PC-9 (cell line): ENCODE data around the gene PDLIM7. TPM values are rescaled to one million over a fixed set of nuclear protein-coding genes. Genes with fewer than 3 reads are reported as not detected.

Source experiments
- BruUV-seq: library from RNA; stranded (reverse); fragments of 400-500 nt; replicated peaks from 2 replicates; lab custom pipeline; 2021; lab: Mats Ljungman, UMichigan
- CTCF ChIA-PET: fragments of 300-600 bp; sonication (Branson Sonifier 250); formaldehyde crosslinking; loops from one replicate; lab custom pipeline; 2022; ENCODE audit warnings: antibody characterized with exemption; lab: Charles Lee
- POLR2A ChIA-PET: fragments of 300-600 bp; sonication (Branson Sonifier 250); formaldehyde crosslinking; loops from one replicate; lab custom pipeline; 2022; ENCODE audit warnings: antibody characterized with exemption; ENCODE audit not compliant: unreplicated experiment; lab: Charles Lee
- DNase-seq, 2 experiments: peaks; one replicate each; pipeline versions ENCODE4 v3.0.0 to v3.0.0-alpha.2; 2015 to 2022; ENCODE audit warnings: mixed read lengths in 1 of 2
- H2AFZ ChIP-seq: fragments of 200-600 bp; sonication (generic); 2 replicates; pipeline ENCODE4 v1.8.1; 2017; ENCODE audit warnings: antibody characterized with exemption
- H3F3A ChIP-seq: fragments of 200-600 bp; sonication (generic); 2 replicates; pipeline ENCODE4 v1.8.1; 2017; ENCODE audit warnings: antibody characterized with exemption, mild to moderate bottlenecking, low read depth; ENCODE audit not compliant: insufficient read depth
- H3K27ac ChIP-seq: fragments of 200-600 bp; sonication (generic); 2 replicates; pipeline ENCODE4 v1.6.1; 2016; ENCODE audit warnings: mixed run types
- H3K27me3 ChIP-seq: fragments of 200-600 bp; sonication (generic); 2 replicates; pipeline ENCODE4 v1.6.1; 2016; ENCODE audit warnings: low read depth, mixed run types; ENCODE audit not compliant: insufficient read depth
- H3K36me3 ChIP-seq: fragments of 200-600 bp; sonication (generic); 2 replicates; pipeline ENCODE4 v1.6.1; 2016; ENCODE audit warnings: low read depth, mixed run types
- H3K4me1 ChIP-seq: fragments of 200-600 bp; sonication (generic); replicated peaks from 2 replicates; pipeline ENCODE4 v1.6.1; 2016; ENCODE audit warnings: mixed run types; ENCODE audit not compliant: insufficient read depth
- H3K4me2 ChIP-seq: fragments of 200-600 bp; sonication (generic); 2 replicates; pipeline ENCODE4 v1.6.1; 2017; ENCODE audit warnings: mixed run types
- H3K4me3 ChIP-seq: fragments of 200-600 bp; sonication (generic); 2 replicates; pipeline ENCODE4 v1.6.1; 2016; ENCODE audit warnings: mixed run types
- H3K79me2 ChIP-seq: fragments of 200-600 bp; sonication (generic); 2 replicates; pipeline ENCODE4 v1.6.1; 2017; ENCODE audit warnings: low read depth, mixed run types
- H3K9me2 ChIP-seq: fragments of 200-600 bp; sonication (generic); 2 replicates; pipeline ENCODE4 v1.8.1; 2017; ENCODE audit warnings: mild to moderate bottlenecking; ENCODE audit not compliant: insufficient read depth
- H3K9me3 ChIP-seq: fragments of 200-600 bp; sonication (generic); 2 replicates; pipeline ENCODE4 v1.8.1; 2016; ENCODE audit warnings: low read depth; ENCODE audit not compliant: insufficient read depth
- H4K20me1 ChIP-seq: fragments of 200-600 bp; sonication (generic); 2 replicates; pipeline ENCODE4 v1.8.1; 2017; ENCODE audit not compliant: insufficient read depth
- EZH2 ChIP-seq: fragments of 200-600 bp; sonication (generic); IDR thresholded peaks from 2 replicates; pipeline ENCODE4 v1.8.0; 2017; ENCODE audit warnings: antibody characterized with exemption, low read depth
- intact Hi-C: fragments of 100-400 bp; cut with micrococcal nuclease; formaldehyde crosslinking; loops from one replicate; pipeline ENCODE4 v1.10.0; 2022; ENCODE audit not compliant: unreplicated experiment
- total RNA-seq: library from RNA; stranded (reverse); gene quantifications from 2 replicates; pipeline ENCODE4 v1.2.3, GENCODE V29; 2021
- TF ChIP-seq, protein P1 (sequence below): fragments of 200-600 bp; sonication (generic); conservative IDR thresholded peaks from 2 replicates; pipeline ENCODE4 v1.6.1; 2017; ENCODE audit warnings: mixed run types, antibody characterized with exemption, mild to moderate bottlenecking, moderate library complexity

The PDLIM7 gene
- total RNA-seq, 1 experiment from 2014 or later, result 167 TPM

DNA sequence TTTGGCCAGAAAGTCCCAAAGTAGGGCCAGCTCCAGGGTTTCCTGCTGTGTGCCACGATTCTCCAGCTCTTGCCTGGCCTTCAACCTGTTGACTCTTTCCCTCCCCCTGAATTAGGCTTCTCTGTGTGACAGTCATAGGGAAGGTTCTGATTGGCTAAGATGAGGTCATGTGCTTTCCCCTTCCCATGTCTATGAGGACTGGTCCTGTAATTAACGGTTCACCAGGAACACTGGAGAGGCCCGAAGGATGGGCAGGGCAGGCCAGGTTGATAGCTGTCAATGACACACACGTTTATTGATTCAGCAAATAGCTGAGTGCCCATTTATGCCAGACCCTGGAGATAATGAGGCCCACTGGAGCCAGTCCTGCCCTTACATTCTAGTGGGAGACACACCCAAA, 59.8 kb downstream of the PDLIM7 start:
- no peaks in the 10 kb centered on the region; the same call in 1 of the 2 replicates for H3K36me3 ChIP-seq

DNA sequence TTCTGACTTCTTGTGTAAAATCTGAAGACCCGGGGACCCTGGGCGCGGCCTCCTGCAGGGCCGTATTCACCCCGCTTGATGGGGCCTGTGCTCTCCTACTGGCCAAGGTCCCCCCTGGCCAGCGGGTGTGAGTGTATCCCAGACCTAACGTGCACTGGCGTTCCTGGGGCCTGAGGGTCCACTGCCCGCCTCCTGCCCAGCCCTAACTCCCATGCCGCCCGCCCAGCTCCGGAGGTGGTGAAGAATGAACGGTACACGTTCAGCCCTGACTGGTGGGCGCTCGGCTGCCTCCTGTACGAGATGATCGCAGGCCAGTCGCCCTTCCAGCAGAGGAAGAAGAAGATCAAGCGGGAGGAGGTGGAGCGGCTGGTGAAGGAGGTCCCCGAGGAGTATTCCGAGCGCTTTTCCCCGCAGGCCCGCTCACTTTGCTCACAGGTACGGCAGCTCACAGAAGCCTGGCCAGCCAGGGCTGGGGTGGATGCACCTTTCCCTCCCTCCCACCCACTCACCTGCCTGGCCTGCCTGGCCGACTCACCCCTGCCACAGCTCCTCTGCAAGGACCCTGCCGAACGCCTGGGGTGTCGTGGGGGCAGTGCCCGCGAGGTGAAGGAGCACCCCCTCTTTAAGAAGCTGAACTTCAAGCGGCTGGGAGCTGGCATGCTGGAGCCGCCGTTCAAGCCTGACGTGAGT, 61.4 kb downstream of the PDLIM7 start:
- CTCF ChIA-PET, result no interaction called here

More for the DNA sequence above, 59.8 kb downstream of the PDLIM7 start:
- no TSS peak for BruUV-seq
- POLR2A ChIA-PET, result no interaction called here
- no peaks in the 10 kb centered on the region for H3K79me2 ChIP-seq
- H3K27me3 ChIP-seq, result no peaks in the 10 kb centered on the region
- no peak for DNase-seq
- CTCF ChIA-PET, result interaction anchor here (0.8 kb wide), 1 partner anchor 246 kb away, joined by 3 read pairs; no protein-coding TSS in a partner anchor
- H3K4me3 ChIP-seq, result no peak overlapping the region
- intact Hi-C loops, result no loop called here
- no peaks in the 10 kb centered on the region for H4K20me1 ChIP-seq
- TF ChIP-seq EZH2, result no peak
- TF ChIP-seq, protein P1, sequence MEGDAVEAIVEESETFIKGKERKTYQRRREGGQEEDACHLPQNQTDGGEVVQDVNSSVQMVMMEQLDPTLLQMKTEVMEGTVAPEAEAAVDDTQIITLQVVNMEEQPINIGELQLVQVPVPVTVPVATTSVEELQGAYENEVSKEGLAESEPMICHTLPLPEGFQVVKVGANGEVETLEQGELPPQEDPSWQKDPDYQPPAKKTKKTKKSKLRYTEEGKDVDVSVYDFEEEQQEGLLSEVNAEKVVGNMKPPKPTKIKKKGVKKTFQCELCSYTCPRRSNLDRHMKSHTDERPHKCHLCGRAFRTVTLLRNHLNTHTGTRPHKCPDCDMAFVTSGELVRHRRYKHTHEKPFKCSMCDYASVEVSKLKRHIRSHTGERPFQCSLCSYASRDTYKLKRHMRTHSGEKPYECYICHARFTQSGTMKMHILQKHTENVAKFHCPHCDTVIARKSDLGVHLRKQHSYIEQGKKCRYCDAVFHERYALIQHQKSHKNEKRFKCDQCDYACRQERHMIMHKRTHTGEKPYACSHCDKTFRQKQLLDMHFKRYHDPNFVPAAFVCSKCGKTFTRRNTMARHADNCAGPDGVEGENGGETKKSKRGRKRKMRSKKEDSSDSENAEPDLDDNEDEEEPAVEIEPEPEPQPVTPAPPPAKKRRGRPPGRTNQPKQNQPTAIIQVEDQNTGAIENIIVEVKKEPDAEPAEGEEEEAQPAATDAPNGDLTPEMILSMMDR, result no peak
- no peak overlapping the region for H2AFZ ChIP-seq
- H3K9me3 ChIP-seq, result no peaks in the 10 kb centered on the region
- no peak overlapping the region for H3K27ac ChIP-seq
- H3K4me1 ChIP-seq, result no peaks in the 10 kb centered on the region
- H3K4me2 ChIP-seq, result no peak overlapping the region
- no peaks in the 10 kb centered on the region for H3K9me2 ChIP-seq
- H3F3A ChIP-seq, result peaks cover 47% of the 10 kb centered on the region

DNA sequence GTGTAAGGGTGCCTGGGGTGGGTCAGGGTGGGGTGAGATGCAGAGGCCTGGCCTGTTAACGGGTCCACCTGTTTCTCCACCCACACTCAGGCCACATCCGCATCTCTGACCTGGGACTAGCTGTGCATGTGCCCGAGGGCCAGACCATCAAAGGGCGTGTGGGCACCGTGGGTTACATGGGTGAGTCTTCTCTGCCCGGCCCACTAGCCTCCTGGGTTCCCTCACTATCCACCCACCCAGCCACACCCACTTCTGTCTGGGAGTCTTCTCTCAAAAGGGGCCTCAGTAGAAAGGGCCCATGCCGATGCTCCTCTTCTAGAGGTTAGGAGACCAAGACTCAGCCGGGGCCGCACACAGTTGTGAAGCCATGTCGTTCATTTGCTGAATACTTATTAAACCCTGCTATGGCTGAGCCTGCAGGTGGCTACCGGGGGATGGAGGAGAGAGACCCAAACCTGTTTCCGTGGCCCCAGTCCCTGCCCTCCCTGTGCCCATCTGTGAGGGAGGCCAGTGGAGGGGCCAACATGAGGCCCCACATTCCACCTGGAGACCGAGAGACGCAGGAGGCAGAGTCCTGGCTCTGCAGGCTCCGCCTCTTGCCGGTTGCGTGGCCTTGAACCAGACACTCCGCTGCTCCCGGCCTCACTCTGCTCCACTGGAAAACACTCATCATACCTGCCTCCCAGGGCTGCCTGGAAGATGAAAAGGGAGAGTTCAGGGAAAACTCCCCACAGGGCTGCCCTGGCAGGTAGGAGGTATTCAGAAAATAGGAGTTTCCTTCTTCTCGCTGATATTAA, 62.3 kb downstream of the PDLIM7 start:
- H2AFZ ChIP-seq, result no peak overlapping the region
- H3F3A ChIP-seq, result peaks cover 42% of the 10 kb centered on the region
- intact Hi-C loops, result no loop called here
- CTCF ChIA-PET, result no interaction called here
- no peak overlapping the region for H3K4me2 ChIP-seq
- POLR2A ChIA-PET, result no interaction called here
- H3K27ac ChIP-seq, result no peak overlapping the region
- 0 out of 2 replicates have a peak, but pooled peaks cover under 1% of the 10 kb centered on the region for H3K79me2 ChIP-seq
- no peak for TF ChIP-seq EZH2
- TF ChIP-seq, protein P1, result no peak
- BruUV-seq, result no TSS peak
- no peaks in the 10 kb centered on the region for H3K9me2 ChIP-seq
- no peak for DNase-seq
- peaks cover 8% of the 10 kb centered on the region; the same call in 1 of the 2 replicates for H4K20me1 ChIP-seq
- H3K27me3 ChIP-seq, result no peaks in the 10 kb centered on the region
- no peaks in the 10 kb centered on the region for H3K36me3 ChIP-seq
- H3K9me3 ChIP-seq, result no peaks in the 10 kb centered on the region
- no peaks in the 10 kb centered on the region for H3K4me1 ChIP-seq
- H3K4me3 ChIP-seq, result no peak overlapping the region

More for the DNA sequence above, 61.4 kb downstream of the PDLIM7 start:
- Histone ChIP-seq H3K4me3 (no peak overlapping the region), H3K27me3 (no peaks in the 10 kb centered on the region), H3K27ac (no peak overlapping the region), H3F3A (peaks cover 47% of the 10 kb centered on the region), H3K9me2 (no peaks in the 10 kb centered on the region), H2AFZ (no peak overlapping the region), H3K9me3 (no peaks in the 10 kb centered on the region), H4K20me1 (peaks cover 6% of the 10 kb centered on the region; the same call in 1 of the 2 replicates), H3K4me1 (no peaks in the 10 kb centered on the region), H3K4me2 (no peak overlapping the region), H3K36me3 (no peaks in the 10 kb centered on the region; the same call in 1 of the 2 replicates), H3K79me2 (no peaks in the 10 kb centered on the region)
- POLR2A ChIA-PET, result no interaction called here
- TF ChIP-seq EZH2, result no peak
- TF ChIP-seq, protein P1, result no peak
- intact Hi-C loops, result no loop called here
- no TSS peak for BruUV-seq
- DNase-seq, result no peak
